Thymus (tissue), 11 donors: Measurements from ENCODE around the gene SLC39A7. TPM values are rescaled to one million over a fixed set of nuclear protein-coding genes. Genes with fewer than 3 reads are reported as not detected.

Experiments used
- DNase-seq, 9 donors: peaks; one replicate each; pipeline ENCODE4 v3.0.0-alpha.2; 2013; ENCODE audit warnings: low spot score in 9 of 9, low read depth in 6 of 9, missing footprints in 1 of 9
- H3K27ac ChIP-seq, 2 donors: one replicate each; pipeline ENCODE4 v1.5.1; 2013; ENCODE audit warnings: control low read depth in 1 of 2, low read depth in 1 of 2, low read length in 1 of 2, mild to moderate bottlenecking in 1 of 2, moderate library complexity in 1 of 2
- H3K27me3 ChIP-seq, 2 donors: one replicate each; pipeline ENCODE4 v1.5.1; 2013; ENCODE audit warnings: low read length in 1 of 2; ENCODE audit not compliant: control insufficient read depth in 2 of 2, insufficient read depth in 1 of 2
- H3K36me3 ChIP-seq, 2 donors: one replicate each; pipeline ENCODE4 v1.5.1; 2013; ENCODE audit warnings: low read length in 1 of 2, mild to moderate bottlenecking in 1 of 2, moderate library complexity in 1 of 2; ENCODE audit not compliant: control insufficient read depth in 2 of 2, insufficient read depth in 2 of 2
- H3K4me1 ChIP-seq, 2 donors: one replicate each; pipeline ENCODE4 v1.5.1; 2013; ENCODE audit warnings: low read length in 2 of 2; ENCODE audit not compliant: control insufficient read depth in 2 of 2, insufficient read depth in 2 of 2
- H3K4me3 ChIP-seq, 2 donors: one replicate each; pipeline ENCODE4 v1.5.1; 2013; ENCODE audit warnings: low read length in 2 of 2, control low read depth in 1 of 2, mild to moderate bottlenecking in 1 of 2
- H3K9me3 ChIP-seq, 2 donors: one replicate each; pipeline ENCODE4 v1.5.1; 2013; ENCODE audit warnings: low read length in 1 of 2, mild to moderate bottlenecking in 1 of 2; ENCODE audit not compliant: control insufficient read depth in 2 of 2, insufficient read depth in 1 of 2
- WGBS: extraction: QIAGEN DNeasy Blood & Tissue Kit; methylation state at CpG from one replicate; pipeline ENCODE4 v1.1.7; 2013; 5-methylcytosine and 5-hydroxymethylcytosine counted together
- polyA plus RNA-seq: library from polyadenylated mRNA; stranded (reverse); fragments of 200-250 nt; gene quantifications from one replicate; pipeline ENCODE4 v1.2.3, GENCODE V29; 2013
- total RNA-seq: library from RNA; stranded (reverse); fragments of 120-200 nt; gene quantifications from one replicate; pipeline ENCODE4 v1.2.4, GENCODE V29; 2013
- donor health status: healthy.

Gene SLC39A7
- total and polyA plus RNA-seq, 2 donors, result 32.1 to 43.0 TPM

GRCh38 chr6:33185190-33185589, 15.5 kb upstream of the SLC39A7 start:
- H3K27ac ChIP-seq, result no peak overlapping the region
- 95% methylated on average over 9 of the region's 9 CpGs for WGBS
- peaks cover 0 to 5% of the 10 kb centered on the region in 2 donors for H3K9me3 ChIP-seq
- no peak overlapping the region for H3K4me3 ChIP-seq
- H3K27me3 ChIP-seq, result peaks cover 2 to 29% of the 10 kb centered on the region in 2 donors
- H3K4me1 ChIP-seq, result no peaks in the 10 kb centered on the region
- no peaks in the 10 kb centered on the region for H3K36me3 ChIP-seq
- DNase-seq, result no peak

- WGBS, result 86% methylated on average over 4 of the region's 4 CpGs
- DNase-seq, result no peak
- H3K27me3 ChIP-seq, result peaks cover 5 to 35% of the 10 kb centered on the region in 2 donors
- H3K36me3 ChIP-seq, result no peaks in the 10 kb centered on the region
- no peak overlapping the region for H3K27ac ChIP-seq
- no peak overlapping the region for H3K4me3 ChIP-seq
- H3K4me1 ChIP-seq, result no peaks in the 10 kb centered on the region
- H3K9me3 ChIP-seq, result peaks cover 0 to 5% of the 10 kb centered on the region in 2 donors
These were observed 14.9 kb upstream of the SLC39A7 start for GRCh38 chr6:33185654-33186187.

- Histone ChIP-seq H3K4me3 (no peak overlapping the region), H3K4me1 (peaks cover 4 to 6% of the 10 kb centered on the region in 2 donors), H3K9me3 (peaks cover 0 to 5% of the 10 kb centered on the region in 2 donors), H3K27ac (no peak overlapping the region), H3K36me3 (no peaks in the 10 kb centered on the region), H3K27me3 (peaks cover 23 to 56% of the 10 kb centered on the region in 2 donors)
- no peak for DNase-seq
- 92% methylated on average over 1 of the region's 1 CpG for WGBS
These were observed 12.9 kb upstream of the SLC39A7 start for GRCh38 chr6:33187809-33188208.

GRCh38 chr6:33189164-33189563, 11.5 kb upstream of the SLC39A7 start:
- H3K4me1 ChIP-seq, result peaks cover 7 to 8% of the 10 kb centered on the region in 2 donors
- no peak overlapping the region for H3K27ac ChIP-seq
- no peak for DNase-seq
- H3K27me3 ChIP-seq, result peaks cover 28 to 68% of the 10 kb centered on the region in 2 donors
- 95% methylated on average over 8 of the region's 8 CpGs for WGBS
- peaks cover 0 to 2% of the 10 kb centered on the region in 2 donors for H3K9me3 ChIP-seq
- H3K36me3 ChIP-seq, result peaks cover 2 to 5% of the 10 kb centered on the region in 2 donors
- H3K4me3 ChIP-seq, result no peak overlapping the region

GRCh38 chr6:33189625-33190448, 10.8 kb upstream of the SLC39A7 start:
- Histone ChIP-seq H3K9me3 (no peaks in the 10 kb centered on the region), H3K4me3 (no peak overlapping the region), H3K27ac (no peak overlapping the region), H3K27me3 (peaks cover 28 to 70% of the 10 kb centered on the region in 2 donors), H3K36me3 (peaks cover 9 to 11% of the 10 kb centered on the region in 2 donors), H3K4me1 (peaks cover 7 to 8% of the 10 kb centered on the region in 2 donors)
- no peak for DNase-seq
- 88% methylated on average over 7 of the region's 7 CpGs for WGBS

- Histone ChIP-seq H3K27ac (no peak overlapping the region), H3K9me3 (no peaks in the 10 kb centered on the region), H3K4me1 (peaks cover 7 to 8% of the 10 kb centered on the region in 2 donors), H3K27me3 (peaks cover 28 to 66% of the 10 kb centered on the region in 2 donors), H3K4me3 (no peak overlapping the region), H3K36me3 (peaks cover 16 to 19% of the 10 kb centered on the region in 2 donors)
- DNase-seq, result no peak
- WGBS, result 92% methylated on average over 11 of the region's 11 CpGs
These were observed 10.1 kb upstream of the SLC39A7 start for GRCh38 chr6:33190504-33191107.

GRCh38 chr6:33191383-33192104, 9.1 kb upstream of the SLC39A7 start:
- Histone ChIP-seq H3K27me3 (peaks cover 26 to 57% of the 10 kb centered on the region in 2 donors), H3K27ac (no peak overlapping the region), H3K36me3 (peaks cover 26 to 28% of the 10 kb centered on the region in 2 donors), H3K4me3 (no peak overlapping the region), H3K4me1 (peaks cover 7 to 8% of the 10 kb centered on the region in 2 donors), H3K9me3 (no peaks in the 10 kb centered on the region)
- no peak for DNase-seq
- 67% methylated on average over 8 of the region's 8 CpGs for WGBS

- Histone ChIP-seq H3K36me3 (peaks cover 32% of the 10 kb centered on the region in 2 donors), H3K4me3 (peak within 1 kb of the TSS in 1 of 2 donors; percentile 35)
- 7% methylated on average over 35 of the region's 35 CpGs for WGBS
These were observed 8.5 kb upstream of the SLC39A7 start, which contains the start of gene COL11A2 for GRCh38 chr6:33192105-33192646. Gene COL11A2, minus strand, starts transcription at chr6:33192467. Its CDS starts 227 bp downstream, at chr6:33192240.

More at GRCh38 chr6:33192105-33192646, 8.5 kb upstream of the SLC39A7 start, which contains the start of gene COL11A2:
- no peak for DNase-seq
- Histone ChIP-seq H3K27ac (no peak within 1 kb of the TSS), H3K4me1 (peaks cover 7 to 8% of the 10 kb centered on the region in 2 donors), H3K27me3 (peaks cover 26 to 52% of the 10 kb centered on the region in 2 donors), H3K9me3 (no peaks in the 10 kb centered on the region)
